SW480 (cell line): ENCODE measurements around the gene IGFBP6.
"Not testable (repeated sequence)": the region's sequence is repeated elsewhere in the genome, so short reads cannot be mapped to it uniquely, and the experiment has no call there.

Experiments used
- DNase-seq: peaks from one replicate; pipeline ENCODE4 v3.0.0-alpha.2; 2016; ENCODE audit warnings: low spot score

The IGFBP6 gene

GRCh38 chr12:53096759-53097158 is 708 bp upstream of the IGFBP6 start:
- DNase-seq = no peak

- peak; percentile 41 for DNase-seq
Observed at GRCh38 chr12:53097207-53097563, 282 bp upstream of the IGFBP6 start.

- peak; percentile 80 for DNase-seq
Observed at GRCh38 chr12:53098354-53098981, 1.0 kb downstream of the IGFBP6 start.

DNA sequence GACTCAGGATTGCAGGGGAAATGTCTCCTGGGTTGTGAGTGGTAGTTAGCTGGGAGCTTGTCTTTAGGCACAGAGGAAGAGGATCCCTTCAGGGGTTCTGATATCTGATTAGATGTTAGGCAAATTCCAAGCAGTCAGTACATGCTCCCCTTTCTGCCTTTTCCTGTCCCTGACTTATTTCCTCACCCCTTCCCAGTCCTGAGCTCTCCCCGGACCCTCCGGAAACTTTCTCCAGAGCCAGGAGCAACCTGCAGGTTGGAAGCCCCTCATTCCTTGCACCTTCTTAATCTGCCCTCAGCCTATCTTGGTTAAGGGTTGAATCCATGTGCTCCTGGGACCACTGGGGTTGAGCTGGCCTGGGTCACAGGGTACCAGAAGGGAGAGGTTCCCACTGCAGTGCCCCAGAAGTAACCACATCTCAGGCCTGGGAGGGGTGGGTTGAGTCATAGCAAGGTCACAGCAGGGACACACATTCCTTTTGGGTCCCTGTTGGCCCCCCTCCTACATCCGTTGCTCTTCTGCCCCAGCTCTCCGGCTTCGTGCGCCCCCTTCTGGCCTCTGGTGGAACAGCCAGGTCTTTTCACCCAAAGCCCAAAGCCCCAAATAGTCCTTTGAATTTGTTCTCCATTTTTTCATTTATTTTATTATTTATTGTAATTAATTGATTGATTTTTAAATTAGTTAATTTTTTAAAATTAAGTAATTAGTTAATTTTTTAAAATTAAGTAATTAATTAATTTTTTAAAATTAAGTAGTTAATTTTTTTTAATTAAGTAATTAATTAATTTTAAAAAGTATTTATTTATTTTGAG is 1.8 kb downstream of the IGFBP6 start:
- peak; percentile 98 for DNase-seq

- peak; percentile 25 for DNase-seq
Observed at GRCh38 chr12:53100466-53101151, 3.1 kb downstream of the IGFBP6 start.

DNA sequence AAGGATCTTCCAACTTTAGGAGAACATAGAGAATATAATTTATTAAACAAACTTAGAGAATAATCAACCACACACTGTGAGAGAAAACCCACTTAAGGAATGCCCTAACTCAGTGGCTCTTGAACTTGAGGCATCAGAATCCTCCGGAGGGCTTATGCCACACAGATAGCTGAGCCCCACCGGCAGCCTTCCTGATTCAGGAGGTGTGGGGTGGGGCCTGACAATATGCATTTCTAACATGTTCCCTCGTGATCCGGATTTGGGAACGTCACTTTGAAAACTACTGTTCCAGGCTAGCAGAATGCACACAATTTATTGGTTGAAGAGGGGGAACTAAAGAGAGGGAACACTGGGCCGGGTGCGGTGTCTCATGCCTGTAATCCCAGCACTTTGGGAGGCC is 3.8 kb downstream of the IGFBP6 start:
- DNase-seq = no peak

DNA sequence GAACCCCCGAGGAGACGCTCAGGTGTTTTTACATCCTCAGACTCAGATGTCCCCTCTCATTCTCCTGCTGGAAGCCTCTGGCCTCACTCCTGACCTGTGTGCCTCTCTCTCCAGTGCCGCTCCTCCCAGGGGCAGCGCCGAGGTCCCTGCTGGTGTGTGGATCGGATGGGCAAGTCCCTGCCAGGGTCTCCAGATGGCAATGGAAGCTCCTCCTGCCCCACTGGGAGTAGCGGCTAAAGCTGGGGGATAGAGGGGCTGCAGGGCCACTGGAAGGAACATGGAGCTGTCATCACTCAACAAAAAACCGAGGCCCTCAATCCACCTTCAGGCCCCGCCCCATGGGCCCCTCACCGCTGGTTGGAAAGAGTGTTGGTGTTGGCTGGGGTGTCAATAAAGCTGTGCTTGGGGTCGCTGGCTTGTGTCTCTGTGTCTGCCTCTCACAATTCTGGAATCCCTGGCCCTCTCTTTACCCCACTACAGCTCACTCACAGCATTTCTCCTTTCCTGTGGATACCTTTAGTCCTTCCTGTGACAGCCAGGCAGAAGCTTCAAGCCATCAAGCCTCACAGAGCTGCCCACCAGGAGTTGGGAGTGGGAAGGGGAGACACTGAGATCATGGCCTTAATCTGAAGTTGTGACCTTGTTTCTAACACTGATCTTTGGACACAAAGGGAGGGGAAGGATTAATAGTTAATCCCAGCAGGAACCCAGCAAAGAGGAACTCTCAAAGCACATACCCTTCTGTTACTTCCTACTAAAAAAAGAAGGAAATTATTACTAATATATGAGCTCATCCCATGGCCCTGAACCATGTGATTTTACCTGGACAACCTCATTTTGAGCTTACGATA is 4.7 kb downstream of the IGFBP6 start:
- no peak for DNase-seq

- DNase-seq = peak; percentile 60
Observed at GRCh38 chr12:53102883-53103807, 5.7 kb downstream of the IGFBP6 start, which contains the start of gene SOAT2. Gene SOAT2, plus strand, starts transcription at chr12:53103486. Its CDS starts 92 bp downstream, at chr12:53103578.

GRCh38 chr12:53103860-53104305 is 6.4 kb downstream of the IGFBP6 start:
- DNase-seq = peak; percentile 65

DNA sequence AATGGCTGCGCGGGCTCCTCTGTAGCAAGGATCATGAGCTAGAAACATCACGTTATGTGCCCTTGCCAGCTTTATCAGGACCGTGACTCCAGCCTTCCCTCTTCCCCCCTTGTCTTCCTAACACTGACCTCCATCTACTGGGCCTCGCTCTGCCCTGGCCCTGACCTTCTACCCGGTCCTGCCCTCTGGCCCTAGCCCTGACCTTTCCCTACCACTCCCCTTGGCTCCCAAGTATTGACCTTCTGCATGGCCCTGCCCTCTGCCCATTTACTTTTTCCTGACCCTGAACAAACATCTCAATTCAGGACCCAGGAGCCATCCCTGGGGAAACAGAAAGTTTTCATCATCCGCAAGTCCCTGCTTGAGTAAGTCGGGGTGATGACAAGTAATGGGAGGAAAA is 7.8 kb downstream of the IGFBP6 start:
- DNase-seq = no peak

- DNase-seq = no peak
Observed at GRCh38 chr12:53105712-53106439, 8.4 kb downstream of the IGFBP6 start.

GRCh38 chr12:53107122-53107521 is 9.7 kb downstream of the IGFBP6 start:
- DNase-seq = no peak

GRCh38 chr12:53112431-53112830 is 15.0 kb downstream of the IGFBP6 start:
- DNase-seq = not testable (repeated sequence)

DNA sequence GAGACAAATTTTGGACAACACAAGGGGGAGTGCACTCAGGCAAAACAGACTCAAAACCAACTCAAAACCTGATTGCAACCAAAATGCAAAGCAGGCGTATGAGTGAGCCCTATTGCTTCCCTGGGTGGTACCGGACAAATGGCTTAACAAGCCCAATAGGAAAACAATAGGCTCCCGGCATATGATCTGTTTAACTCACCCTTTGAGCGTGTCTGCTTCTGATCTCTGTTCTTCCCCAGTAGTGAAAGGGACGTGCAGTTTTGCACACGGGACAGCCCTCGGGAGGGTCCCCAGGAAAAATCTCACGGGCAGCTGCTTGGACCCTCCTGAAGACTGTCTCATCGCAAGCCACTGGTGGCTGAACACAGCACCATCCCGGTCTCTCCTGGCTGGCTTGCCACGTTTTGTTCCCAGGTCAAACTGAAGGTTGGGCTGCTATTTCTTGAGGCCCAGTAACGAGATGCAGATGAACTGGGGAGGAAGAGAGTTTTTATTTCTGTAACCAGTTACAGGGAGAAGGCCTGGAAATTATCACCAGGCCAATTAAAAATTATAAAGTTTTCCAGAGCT is 15.8 kb downstream of the IGFBP6 start:
- no peak for DNase-seq

DNA sequence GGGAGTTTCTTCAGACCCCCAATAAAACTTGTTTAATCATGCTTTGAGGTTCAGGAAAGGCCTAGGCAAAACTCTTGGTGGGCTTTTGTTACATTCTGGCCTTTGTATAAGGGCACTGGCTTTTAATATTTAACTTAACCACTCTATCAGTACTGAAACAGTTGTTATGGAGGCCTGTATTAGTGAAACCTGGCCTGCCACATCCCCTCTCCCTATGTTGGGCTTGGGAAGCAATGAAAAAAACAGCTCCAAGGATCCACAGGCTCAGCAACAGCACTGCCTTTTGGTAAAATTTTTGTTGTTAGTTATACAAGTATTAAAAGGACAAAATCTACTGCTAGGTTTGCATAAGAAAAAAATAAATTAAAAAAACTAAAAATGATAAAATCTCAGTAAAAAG is 16.5 kb downstream of the IGFBP6 start:
- no peak for DNase-seq

- DNase-seq = no peak
Observed at GRCh38 chr12:53115112-53115890, 17.8 kb downstream of the IGFBP6 start.

GRCh38 chr12:53115891-53116648 is 18.6 kb downstream of the IGFBP6 start:
- no peak for DNase-seq

DNA sequence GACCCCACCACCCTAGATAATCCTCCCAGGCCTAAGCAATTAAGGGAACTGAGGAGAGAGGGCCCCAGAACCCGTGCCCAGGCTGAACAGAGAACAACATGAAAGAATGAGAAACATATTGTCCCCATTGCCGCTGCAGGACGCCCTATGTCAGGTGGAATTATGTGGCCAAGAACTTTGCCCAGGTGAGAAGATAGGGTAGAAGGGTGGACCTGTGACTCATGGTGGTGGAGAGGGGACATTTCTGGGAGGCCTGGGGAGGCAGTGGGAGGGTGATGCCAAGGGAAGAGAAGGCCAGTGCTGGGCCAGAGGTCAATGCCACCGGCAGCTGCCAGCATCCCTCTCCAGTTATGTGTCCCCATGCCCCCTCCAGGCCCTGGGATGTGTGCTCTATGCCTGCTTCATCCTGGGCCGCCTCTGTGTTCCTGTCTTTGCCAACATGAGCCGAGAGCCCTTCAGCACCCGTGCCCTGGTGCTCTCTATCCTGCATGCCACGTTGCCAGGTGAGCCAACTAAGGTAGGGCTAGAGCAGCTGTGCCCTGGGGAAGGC is 21.4 kb downstream of the IGFBP6 start:
- DNase-seq = no peak
